Forelimb muscle (tissue), 1 donor: ENCODE results near the gene ACSBG1. TPM values are rescaled to one million over a fixed set of nuclear protein-coding genes. Genes with fewer than 3 reads are reported as not detected.
"Not testable (repeated sequence)": the region's sequence is repeated elsewhere in the genome, so short reads cannot be mapped to it uniquely, and the experiment has no call there.

Experiments used
- DNase-seq: peaks from one replicate; pipeline ENCODE4 v3.0.0-alpha.2; 2013; ENCODE audit warnings: low read depth
- polyA plus RNA-seq: library from polyadenylated mRNA; unstranded; fragments of 120-200 nt; gene quantifications from one replicate; pipeline ENCODE4 v1.2.1, GENCODE V29; 2013; ENCODE audit not compliant: insufficient read length

Gene ACSBG1
- polyA plus RNA-seq, 1 donor: 0.18 TPM

DNA sequence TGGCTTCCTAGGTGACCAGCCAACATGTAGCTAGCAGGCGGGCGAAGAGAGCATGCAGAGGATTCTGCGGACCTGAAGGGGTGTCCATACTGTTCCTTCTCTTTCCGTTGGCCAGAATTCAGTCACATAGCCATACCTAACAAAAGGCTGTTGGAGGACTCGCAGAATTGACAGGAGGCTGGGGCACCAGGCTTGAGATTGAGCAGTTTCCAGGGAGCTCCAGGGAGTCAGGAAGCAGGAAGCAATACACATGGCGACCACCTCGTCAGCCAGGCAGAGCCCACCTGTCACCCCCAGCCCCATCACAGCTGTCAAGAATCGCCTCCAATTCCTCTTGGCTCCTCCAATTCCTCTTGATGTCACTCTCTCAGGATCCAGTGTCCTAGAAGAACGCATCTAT, 16.8 kb upstream of the ACSBG1 start:
- no peak for DNase-seq

DNA sequence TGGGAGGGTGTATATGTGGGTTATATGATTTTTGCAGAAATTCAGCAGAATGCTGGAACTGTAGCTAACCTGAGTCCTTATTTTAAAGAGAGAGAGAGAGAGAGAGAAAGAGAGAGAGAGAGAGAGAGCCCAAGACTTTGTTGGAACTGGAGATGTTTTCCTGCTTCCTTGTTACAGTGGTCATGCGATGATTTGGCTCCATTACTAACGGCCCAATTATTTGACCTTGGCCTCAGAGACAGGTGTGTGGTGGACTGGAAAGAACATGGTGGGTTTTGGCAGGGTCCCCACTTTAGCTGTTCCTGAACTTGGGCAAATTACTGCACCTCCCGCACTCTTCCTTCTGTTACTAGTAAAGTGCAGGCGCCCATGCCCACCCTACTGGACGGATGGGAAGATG, 14.8 kb upstream of the ACSBG1 start:
- no peak for DNase-seq

DNA sequence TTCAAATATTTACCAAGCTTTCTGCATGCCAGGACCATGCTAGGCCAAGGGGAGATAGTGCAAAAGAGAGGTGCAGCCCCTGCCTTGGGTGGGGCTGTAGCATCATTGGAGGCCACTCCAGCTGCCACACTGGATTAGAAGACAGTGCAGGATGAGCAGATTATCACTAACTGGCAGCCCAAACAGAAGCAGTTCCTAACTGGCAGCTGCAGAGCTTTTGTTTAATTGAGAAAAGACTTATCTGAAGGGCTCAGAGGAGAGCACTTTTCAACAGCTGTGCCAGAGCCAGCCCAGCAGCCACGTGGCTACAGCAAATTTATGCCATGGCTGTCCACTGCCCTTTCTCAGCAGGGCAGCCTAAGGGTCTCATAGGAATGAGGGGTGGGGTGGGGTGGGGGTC, 13.5 kb upstream of the ACSBG1 start:
- no peak for DNase-seq

DNA sequence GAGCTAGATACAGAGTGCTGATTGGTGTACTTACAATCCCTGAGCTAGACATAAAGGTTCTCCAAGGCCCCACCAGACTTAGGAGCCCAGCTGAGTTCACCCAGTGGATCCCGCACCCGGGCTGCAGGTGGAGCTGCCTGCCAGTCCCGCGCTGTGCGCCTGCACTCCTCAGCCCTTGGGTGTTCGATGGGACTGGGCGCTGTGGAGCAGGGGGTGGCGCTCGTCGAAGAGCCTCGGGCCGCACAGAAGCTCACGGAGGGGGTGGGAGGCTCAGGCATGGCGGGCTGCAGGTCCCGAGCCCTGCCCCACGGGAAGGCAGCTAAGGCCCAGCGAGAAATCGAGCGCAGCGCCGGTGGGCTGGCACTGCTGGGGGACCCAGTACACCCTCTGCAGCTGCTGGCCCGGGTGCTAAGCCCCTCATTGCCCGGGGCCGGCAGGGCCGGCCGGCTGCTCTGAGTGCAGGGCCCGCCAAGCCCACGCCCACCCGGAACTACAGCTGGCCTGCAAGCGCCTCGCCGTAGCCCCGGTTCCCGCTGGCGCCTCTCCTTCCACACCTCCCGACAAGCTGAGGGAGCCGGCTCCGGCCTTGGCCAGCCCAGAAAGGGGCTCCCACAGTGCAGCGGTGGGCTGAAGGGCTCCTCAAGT, 11.7 kb upstream of the ACSBG1 start:
- not testable (repeated sequence) for DNase-seq

DNA sequence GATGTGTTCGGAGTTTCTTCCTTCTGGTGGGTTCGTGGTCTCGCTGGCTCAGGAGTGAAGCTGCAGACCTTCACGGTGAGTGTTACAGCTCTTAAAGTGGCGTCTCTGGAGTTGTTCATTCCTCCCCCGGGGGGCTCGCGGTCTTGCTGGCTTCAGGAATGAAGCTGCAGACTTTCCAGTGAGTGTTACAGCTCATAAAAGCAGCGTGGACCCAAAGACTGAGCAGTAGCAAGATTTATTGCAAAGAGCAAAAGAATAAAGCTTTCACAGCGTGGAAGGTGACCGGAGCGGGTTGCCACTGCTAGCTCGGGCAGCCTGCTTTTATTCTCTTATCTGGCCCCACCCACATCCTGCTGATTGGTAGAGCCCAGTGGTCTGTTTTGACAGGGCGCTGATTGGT, 11.0 kb upstream of the ACSBG1 start:
- not testable (repeated sequence) for DNase-seq

DNA sequence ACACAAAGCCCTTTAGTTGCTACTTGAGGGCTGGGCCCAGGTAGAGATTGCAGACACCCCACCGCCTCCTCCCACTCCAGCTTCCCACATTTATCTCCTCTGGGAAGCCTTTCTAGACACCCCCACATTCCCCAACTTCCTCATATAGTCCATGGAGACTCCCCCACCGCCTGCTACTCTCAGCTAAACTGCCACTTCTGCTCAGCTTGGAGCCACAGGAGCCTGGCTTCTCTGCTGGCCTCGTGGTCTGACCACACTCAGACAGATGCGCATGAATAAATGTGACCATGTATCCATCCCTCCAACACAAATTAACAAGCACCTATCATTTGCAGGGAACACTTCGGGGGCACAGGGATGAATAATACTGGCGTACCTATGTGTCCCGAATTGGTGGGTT, 10.5 kb upstream of the ACSBG1 start:
- no peak for DNase-seq

DNA sequence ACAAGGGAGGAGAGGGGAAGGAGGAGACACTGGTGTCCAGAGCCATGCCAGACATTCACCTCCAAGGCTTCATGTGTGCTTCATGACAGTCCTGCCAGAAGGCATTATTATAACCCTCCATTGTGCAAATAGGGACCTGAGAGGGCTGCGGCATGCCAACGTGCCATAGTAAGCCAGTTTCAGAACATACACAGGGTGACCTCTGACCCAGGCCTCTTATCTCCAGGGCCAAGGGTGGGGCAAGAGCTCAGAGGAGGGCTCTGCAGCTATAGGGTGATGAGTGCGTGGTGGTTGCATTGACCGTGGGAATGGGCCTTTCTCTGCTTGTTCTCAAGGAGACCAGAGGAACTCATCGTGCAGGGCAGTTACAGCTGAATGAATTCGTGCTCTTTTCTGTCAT, 9.7 kb upstream of the ACSBG1 start:
- DNase-seq: no peak

DNA sequence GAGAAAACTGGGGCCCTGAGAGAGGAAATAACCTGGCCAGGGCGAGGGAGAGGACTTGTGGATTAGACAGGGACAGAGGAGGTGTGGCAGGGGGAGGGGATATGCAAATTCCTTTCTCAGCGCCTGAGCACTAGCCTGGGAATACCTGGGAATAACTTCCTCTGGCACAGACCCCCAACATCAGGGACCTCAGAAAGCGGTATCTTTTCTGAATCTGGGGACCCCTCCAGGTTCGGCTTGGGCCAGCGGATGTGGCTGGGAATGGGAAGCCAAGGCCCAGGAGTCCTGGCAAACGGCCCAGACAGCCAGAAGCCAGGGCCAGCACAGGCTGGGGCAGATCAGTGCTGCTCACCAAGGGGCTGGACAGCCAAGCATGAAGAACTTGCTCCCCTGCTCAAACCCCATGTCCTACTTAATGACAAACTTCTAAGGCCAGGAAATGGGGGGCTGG, 9.2 kb upstream of the ACSBG1 start:
- no peak for DNase-seq

DNA sequence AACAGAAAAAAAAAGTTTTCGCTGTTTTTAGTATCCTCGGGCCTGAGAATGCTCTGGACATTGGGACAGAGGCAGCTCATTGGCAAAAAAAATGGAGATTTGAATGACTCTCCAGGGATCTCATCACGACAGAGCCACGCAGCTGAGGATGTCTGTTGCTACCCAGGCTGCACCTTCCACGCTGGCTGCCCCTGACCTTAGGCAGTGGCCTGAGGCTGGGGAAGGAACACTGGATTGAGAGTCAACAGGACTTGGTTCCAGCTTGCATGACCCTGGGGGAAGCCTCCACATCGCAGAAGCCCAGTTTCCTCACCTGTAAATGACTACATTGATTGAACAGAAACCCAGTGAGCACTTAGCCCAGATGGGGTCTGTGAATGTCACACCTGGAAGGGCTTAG, 8.7 kb upstream of the ACSBG1 start:
- DNase-seq: no peak

DNA sequence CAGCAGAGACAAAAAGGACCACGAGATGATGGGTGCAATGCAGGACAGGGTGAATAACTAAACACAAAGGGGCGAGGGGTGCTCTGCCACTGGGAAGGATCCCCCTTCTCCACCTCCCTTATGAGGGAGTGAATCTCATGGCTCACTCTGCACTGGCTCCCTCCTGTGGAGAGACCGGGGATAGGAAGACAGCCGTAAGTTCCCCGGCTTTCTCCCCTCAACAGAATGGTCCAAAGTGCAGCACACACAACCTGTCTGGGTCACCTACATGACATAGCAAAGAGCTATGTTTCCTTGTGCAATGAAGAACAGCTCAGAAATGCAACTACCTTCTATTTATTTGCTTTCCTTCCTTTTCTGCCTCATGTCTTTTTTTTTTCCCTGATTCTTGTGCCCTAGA, 7.8 kb upstream of the ACSBG1 start:
- DNase-seq: no peak

DNA sequence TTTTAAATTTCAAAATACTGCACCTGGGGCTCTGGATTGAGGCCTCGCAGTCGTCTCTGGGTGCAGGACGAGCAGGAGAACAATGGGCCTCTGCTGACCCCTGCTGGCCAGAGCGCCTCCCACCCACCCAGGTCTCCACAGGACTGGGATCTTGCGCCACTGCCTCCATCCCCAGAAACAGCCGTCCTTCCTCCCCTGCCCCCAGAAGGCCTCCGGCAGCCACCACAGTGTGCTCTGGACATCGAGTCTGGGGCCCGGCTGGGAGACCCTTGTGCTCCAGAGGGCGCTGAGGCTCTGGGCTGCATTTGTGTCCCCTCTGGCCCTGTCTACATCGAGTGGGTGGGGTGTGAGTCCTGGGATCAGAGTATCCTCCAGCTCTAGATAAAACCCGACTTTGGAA, 6.7 kb upstream of the ACSBG1 start:
- DNase-seq: peak; percentile 31

DNA sequence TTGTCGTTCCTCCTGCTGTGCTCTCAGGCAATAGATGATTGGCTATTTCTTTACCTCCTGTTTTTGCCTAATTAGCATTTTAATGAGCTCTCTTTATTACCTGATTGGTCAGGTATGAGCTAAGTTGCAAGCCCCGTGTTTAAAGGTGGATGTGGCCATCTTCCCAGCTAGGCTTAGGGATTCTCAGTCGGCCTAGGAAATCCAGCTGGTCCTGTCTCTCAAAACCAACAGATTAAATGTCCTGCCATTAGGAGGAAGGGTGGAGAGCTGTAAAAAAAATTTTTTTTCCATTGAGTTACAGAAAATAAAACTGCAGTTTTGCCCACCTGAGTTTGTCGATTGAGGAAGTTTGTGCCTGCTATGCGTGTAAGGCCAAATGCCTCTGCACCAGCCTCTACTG, 5.4 kb upstream of the ACSBG1 start:
- no peak for DNase-seq

DNA sequence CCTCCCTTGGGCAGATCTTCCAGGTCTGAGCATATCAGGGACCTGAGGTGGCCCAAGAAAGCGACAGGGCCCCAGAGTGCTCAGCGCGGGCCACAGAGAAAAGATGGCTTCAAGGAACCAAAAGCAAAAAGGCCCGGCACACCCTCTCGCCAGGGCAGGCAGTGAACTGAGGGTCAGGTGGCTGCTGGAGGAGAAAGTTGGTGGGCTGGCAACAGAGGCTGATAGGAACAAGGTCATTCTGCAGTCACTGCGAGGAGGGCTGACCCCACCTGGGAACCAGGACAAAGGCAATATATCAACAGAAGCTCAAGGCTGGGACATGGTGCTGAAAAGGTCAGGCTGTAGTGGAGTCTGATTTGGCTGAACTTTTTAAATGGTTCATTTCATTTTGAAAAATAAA, 2.8 kb upstream of the ACSBG1 start:
- DNase-seq: no peak

DNA sequence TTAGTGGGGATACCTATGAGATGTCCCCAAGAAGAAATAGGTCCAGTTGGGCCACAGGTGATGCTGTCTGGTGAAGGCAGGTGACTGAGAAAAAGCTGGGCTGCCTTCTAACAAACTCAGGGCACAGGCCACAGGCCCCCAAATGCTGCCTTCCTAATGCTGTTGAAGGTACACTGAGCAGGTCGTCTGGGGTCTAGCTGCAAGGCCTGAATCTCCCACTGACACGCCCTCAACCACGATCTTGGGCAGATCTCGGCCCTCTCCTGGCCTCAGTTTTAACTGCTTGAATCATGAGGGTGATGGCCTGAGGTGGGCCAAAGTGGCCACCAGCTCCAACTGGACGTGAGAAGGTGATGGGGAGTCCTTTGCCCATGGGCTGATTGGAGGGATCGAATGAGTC, 2.1 kb upstream of the ACSBG1 start:
- no peak for DNase-seq

DNA sequence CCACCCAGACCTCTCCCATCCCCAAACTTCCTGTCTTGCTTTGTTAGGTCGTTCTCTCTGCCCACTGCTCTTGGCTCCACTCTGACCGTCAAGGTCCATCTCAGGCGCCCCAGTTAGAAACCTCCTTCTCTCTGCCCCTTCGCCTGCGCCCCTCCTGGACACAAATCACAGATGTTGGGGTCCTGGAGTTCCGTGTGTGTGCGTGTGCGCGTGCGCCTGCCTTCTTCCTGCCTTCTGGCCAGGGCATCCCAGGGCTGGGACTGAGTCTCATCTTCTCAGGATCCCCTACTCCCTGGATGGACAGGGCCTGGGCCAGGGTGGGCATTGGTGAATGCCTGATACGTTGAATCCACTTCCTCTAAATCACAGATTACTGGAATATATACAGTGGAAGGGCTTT, 869 bp downstream of the ACSBG1 start:
- no peak for DNase-seq

DNA sequence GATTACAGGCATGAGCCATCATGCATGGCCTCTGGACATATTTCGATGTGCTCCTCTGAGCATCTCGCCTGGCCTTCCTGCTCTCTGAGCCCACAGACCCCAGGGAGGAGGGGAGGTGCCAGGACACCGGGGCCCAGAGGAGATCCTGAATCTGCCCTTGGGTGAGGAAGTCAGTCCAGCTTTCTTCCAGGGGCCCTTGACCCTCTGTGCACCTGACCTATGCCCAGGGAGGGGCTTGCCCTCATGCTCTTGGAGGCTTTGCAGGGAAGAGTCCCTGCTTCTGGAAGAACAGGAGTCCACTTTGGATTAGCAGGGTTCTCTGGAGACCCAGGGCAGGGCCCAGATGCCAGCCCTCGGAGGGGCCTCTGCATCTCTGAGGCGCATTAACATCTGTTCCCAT, 1.4 kb downstream of the ACSBG1 start:
- no peak for DNase-seq

DNA sequence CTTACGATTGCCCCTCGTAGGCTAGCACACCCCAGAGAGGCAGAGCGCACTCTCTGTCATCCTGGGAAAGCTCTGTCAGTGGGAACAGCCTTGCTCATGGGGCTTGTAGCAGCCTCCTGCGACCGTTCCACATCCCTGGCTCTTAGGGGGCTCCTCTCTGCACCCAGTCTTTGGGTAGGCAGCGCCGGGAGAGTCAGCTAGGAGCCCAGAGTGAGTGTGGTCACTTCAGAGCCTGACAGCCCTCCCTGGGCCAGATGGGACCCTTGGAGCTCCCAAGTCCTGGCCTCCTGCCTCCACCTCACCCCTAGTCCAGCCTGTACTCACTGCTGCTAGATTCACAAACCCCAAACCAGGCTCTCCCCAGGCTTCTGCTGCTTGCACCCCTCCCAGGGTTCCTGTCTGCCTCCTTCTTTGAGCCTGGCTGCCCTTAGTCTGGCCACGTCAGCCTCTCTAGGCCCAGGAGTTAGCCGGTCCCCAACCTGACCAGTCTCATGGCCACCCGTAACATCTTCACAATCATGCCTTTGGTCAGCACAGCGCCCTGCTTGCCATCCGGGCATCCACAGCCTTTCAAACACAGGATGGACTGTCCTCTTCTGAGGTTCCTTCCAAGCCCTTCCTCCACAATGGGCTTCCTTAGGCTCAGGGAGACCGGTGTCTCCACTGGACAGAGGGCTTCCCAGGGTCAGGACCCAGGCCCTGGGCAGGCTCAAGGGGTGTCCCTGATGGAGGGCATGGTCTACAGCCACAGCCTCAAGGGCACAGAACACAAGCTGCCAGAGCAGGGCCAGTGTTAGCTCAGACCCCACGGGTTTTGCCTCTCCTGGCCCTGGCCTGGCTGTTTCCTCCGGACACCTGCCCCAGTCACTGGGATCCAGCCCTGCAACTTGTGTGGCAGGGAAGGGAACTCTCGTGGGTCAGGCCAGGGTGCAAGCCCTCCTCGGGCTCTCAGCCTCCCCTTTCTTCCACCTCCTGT, 4.6 kb downstream of the ACSBG1 start:
- DNase-seq: no peak

DNA sequence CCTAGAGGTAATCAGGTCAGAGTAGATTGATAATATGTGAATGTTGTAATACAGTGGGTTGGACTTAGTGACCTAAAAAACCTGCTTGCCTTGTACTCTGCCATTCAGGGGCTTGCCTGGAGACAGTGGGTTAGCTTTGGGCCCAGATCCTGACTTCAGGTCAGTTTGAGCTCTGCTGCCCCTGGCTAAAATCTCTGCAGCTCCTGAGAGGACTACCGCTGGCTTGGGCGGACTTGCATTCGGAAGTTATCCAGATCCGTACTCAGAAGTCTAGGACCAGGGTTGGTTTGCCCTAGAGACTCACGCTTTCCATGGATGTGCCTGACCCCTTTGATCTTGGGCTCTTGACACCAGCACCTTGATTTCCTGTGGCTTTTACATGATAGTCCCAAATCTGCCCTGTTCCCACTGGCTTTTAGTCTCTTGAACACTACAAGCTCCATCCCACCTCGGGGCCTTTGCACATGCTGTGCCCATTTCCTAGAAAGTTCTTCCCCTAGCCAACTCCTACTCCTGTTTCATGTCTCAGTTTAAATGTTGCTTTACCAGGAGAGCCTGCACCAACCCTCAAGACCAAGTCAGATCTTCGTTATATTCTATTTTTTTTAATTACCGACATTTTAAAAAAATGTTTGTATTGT, 5.9 kb downstream of the ACSBG1 start:
- DNase-seq: no peak

DNA sequence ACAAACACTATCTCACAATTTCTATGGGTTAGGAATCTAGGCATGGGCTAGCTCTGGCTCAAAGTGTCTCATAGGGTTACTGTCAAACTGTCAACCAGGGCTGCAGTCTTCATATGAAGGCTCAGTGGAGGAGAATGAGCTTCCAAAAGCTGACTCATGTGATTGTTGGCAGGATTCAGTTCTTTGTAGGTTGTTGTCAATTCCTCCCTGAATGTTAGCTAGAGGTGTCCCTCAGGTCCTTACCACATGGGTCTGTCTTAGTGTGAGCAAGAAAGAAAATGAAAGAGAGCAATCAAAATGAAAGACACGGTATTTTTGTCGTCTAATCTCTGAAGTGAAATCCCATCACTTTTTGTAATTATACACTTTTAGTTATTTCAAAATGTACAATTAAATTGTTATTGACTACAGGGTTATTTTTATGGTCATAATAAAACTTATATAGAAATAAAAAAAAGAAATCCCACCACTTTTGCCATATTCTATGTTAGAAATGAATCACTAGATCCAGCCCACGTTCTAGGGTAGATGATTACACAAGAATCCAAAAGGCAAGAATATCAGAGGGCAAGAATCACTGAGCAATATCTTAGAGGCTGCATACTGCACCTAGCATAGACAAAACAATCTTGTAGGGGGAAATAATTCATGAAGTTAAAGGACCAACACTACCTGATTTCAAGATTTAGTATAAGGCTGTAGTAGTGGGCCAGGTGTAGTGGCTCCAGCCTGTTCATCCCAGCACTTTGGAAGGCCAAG, 8.4 kb downstream of the ACSBG1 start:
- no peak for DNase-seq

DNA sequence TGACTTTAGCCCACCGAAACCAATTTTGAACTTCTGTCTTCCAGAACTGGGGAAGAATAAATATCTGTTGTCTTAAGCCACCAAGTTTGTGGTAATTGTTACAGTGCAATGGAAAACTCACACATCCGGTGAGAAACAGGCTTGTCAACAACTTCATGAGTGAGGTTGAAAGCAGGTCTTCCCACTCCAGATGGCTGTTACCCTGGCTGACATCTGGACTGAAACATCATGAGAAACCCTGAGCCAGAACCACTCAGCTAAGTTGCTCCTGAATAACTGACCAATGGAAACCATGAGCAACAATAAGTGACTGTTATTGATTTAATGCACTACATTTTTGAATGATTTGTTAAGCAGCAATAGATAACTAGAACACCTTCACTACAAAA, 10.3 kb downstream of the ACSBG1 start:
- no peak for DNase-seq

DNA sequence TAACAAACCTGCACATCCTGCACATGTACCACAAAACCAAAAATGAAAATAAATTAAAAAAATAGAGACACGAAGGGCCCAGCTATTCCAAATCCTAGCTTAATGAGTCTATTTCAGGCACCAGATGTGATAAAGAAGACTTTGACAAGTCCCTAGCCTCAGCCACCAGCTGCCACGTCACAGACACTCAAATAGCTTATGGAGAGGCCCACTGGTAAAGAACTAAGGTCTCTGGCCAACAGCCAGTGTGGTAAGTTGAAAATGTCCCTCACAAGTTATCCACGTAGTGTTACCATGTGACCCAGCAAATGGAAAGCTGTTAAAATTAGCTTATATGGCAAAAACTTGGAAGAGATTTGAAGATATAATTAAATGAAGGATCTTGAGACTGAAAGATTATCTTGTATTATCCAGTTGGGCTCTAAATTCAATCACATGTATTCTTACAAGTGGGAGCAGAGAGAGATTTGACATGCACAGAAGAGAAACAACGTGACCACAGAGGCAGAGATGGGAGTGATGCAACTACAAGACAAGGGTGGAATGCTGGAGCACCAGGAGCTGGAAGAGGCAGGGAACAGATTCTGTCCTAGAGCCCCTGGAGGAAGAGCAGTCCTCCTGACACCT, 10.9 kb downstream of the ACSBG1 start:
- no peak for DNase-seq
